Fibroblast of upper back skin (primary cell): ENCODE results near the gene HOXD12.

Experiments
- DNase-seq: peaks from one replicate; pipeline ENCODE4 v3.0.0-alpha.2; 2013

HOXD12 gene

GRCh38 chr2:176136374-176137251, 37.0 kb downstream of the HOXD12 start:
- DNase-seq = peak; percentile 81

GRCh38 chr2:176137252-176137580, 37.6 kb downstream of the HOXD12 start:
- DNase-seq = no peak

- no peak for DNase-seq
Measured at GRCh38 chr2:176137906-176138305, 38.3 kb downstream of the HOXD12 start.

- no peak for DNase-seq
Measured at GRCh38 chr2:176138526-176138922, 38.9 kb downstream of the HOXD12 start.

- DNase-seq = no peak
Measured at GRCh38 chr2:176138923-176139660, 39.5 kb downstream of the HOXD12 start.

GRCh38 chr2:176139661-176140512, 40.3 kb downstream of the HOXD12 start:
- DNase-seq = peak; percentile 86

- DNase-seq = peak; percentile 83
Measured at GRCh38 chr2:176140513-176141317, 41.1 kb downstream of the HOXD12 start.

- no peak for DNase-seq
Measured at GRCh38 chr2:176142281-176142680, 42.7 kb downstream of the HOXD12 start.

GRCh38 chr2:176145085-176145969, 45.7 kb downstream of the HOXD12 start:
- no peak for DNase-seq

- DNase-seq = no peak
Measured at GRCh38 chr2:176146101-176146500, 46.5 kb downstream of the HOXD12 start.

- no peak for DNase-seq
Measured at GRCh38 chr2:176146645-176147044, 47.0 kb downstream of the HOXD12 start.

- no peak for DNase-seq
Measured at GRCh38 chr2:176147210-176147799, 47.7 kb downstream of the HOXD12 start.

- DNase-seq = no peak
Measured at GRCh38 chr2:176147800-176148496, 48.4 kb downstream of the HOXD12 start.

- DNase-seq = no peak
Measured at GRCh38 chr2:176148751-176149421, 49.3 kb downstream of the HOXD12 start.

GRCh38 chr2:176149481-176149938, 49.9 kb downstream of the HOXD12 start:
- no peak for DNase-seq

GRCh38 chr2:176149939-176150583, 50.5 kb downstream of the HOXD12 start:
- no peak for DNase-seq

- no peak for DNase-seq
Measured at GRCh38 chr2:176150584-176151441, 51.2 kb downstream of the HOXD12 start.
